Lung microvascular endothelial cell (primary cell): ENCODE results near the gene BRMS1. TPM values are rescaled to one million over a fixed set of nuclear protein-coding genes. Genes with fewer than 3 reads are reported as not detected.
A peak's percentile ranks its signal among the peaks of the same experiment; 100 is the strongest.
"Not testable (repeated sequence)": the region's sequence is repeated elsewhere in the genome, so short reads cannot be mapped to it uniquely, and the experiment has no call there.

Experiments
- DNase-seq, 2 donors: peaks; one replicate each; pipeline versions ENCODE4 v3.0.0 to v3.0.0-alpha.2; 2010; ENCODE audit warnings: low read depth in 2 of 2
- total RNA-seq: library from RNA; depleted of rRNA; stranded (reverse); fragments of >200 nt; gene quantifications from 2 replicates; pipeline ENCODE4 v1.2.1, GENCODE V29; 2014

Gene BRMS1
- total RNA-seq, 1 donor from 2014 or later, result 54.6 TPM

DNA sequence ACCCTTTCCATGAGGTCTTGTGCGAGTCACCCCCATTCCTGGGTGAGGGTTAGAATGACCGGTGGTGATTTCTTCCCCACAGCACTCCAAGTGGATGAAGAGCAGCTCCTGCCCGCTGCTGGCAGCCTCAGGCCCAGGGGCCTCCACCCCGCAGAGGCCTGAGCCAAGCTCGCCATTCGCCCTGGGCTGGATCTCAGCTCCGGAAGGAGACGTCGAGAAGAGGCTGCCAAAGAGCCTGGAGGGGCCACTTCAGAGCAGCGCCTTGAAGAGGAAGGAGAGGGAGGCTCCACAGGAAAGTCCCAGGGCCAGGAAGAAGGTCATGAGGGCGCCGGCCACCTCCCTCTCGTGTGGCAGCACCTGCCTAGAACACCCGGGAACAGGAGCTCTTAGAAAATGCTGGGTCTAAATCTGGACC, 18.3 kb upstream of the BRMS1 start:
- no peak for DNase-seq

DNA sequence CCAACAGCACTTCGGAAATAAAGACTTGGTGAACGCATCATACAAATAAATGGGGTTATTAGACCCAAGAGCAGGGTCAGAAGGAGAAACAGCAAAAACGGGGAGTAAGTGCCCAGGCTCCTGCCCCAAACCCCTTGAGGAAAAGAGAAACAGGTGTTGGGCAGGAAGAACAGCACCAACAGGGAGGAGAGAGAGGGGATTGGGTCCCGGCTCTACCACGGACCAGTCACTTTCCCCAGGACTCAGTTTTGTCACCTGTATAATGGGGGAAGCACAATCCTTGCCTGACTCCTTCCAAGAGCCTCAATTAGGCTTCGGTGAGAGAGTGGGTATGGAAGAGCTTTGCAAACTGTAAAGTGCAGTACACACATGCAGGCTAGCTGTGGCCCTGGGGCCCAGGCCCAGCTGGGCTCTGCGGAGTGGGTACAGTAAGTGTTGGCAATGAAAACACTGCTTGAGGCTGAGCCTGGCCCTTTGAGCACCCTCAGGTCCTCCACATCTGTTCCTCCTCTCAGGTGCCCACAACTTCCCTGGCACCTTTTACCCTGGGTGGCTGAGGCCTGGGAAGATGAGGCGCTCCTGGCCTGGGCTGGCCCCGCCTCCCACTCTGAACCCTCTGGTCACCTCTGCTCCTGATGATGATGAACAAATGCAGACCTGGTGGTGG, 17.7 kb upstream of the BRMS1 start:
- no peak for DNase-seq

DNA sequence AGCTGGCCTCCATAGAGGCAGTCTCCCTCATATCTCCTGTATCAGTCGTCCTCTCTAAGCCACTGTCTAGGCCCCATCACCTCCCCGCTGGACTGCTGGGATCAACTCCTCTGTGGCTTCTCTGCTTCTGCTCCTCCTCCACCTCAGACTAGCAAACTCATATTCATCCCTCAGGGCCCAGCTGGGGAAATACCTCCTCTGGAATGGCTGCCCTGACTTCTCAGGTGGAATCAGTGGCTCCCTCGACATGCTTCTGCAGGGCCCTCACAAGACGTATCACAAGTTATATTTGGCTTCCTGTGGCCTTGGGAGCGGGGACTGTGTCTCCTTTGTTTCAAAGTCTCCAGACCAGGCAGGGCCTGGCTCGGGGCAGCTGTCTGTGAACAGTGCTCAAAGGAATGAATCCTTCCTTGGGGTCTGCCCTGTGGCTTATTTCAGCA, 16.6 kb upstream of the BRMS1 start:
- no peak for DNase-seq

DNA sequence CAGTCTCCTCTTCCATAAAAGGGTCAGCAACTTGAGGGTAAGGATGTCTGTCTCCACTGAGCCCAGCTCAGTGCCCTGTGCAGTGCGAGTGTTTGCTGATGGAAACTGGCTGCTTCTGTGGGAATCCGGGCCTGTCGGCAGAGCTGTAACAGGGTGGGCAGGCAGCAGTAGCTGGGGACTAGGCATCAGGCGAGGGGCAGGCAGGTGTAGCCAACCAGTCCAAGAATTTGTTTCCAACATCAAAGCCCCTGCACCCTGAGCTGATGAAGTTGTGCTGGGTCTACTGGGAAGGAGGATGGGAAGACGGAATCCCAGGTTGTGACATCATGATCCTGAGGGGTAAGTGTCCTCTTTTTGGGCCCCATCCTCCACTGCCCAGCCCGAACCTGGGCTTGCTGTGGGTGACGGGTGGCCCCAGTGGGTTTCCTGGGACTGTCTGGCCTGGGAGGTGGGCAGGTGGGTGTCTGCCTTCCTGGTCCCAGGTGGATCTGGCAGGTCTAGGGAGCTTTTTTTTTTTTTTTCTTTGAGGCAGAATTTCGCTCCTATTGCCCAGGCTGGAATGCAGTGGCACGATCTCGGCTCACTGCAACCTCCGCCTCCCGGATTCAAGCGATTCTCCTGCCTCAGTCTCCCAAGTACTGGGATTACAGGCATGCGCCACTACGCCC, 15.6 kb upstream of the BRMS1 start:
- no peak for DNase-seq

DNA sequence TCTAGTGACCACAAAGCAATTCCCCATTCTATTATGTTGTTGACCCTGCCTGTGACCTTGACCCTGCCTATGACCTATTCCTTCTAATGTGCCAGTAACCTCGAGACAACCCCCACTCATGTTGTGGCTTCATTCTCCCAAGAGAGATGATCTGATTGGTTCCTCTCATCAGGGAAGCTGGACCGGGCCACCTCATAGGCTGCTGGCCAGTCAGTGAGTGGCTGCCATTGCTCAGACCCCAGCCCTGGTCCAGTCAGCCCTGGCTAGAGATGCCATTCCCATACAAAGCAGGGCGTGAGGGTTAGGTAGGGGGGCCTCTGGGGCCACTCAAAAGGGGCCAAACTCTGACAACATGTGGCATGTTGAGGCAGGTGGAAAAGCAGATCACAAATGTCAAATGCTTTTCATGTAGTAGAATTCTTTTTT, 14.8 kb upstream of the BRMS1 start:
- no peak for DNase-seq

DNA sequence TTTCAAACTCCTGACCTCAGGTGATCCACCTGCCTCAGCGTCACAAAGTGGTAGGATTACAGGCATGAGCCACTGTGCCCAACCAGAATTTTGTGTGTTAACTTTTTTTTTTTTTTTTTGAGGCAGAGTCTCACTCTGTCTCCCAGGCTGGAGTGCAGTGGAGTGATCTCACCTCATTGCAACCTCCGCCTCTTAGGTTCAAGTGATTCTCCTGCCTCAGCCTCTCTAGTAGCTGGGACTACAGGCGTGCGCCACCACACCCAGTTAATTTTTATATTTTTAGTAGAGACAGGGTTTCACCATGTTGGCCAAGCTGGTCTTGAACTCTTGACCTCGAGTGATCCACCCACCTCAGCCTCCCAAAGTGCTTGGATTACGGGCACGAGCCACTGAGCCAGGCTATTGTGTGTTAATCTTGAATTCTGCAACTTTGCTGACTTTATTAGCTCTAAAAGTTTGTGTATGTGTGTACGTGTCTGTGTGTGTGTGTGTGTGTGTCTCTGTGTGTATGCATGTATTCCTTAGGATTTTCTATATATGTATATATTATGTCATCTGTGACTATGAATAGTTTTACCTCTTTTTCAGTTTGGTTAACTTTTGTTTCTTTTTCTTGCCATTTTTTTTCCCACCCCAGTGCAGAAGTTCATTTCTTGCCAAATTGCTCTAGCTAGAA, 5.8 kb upstream of the BRMS1 start:
- not testable (repeated sequence) for DNase-seq

DNA sequence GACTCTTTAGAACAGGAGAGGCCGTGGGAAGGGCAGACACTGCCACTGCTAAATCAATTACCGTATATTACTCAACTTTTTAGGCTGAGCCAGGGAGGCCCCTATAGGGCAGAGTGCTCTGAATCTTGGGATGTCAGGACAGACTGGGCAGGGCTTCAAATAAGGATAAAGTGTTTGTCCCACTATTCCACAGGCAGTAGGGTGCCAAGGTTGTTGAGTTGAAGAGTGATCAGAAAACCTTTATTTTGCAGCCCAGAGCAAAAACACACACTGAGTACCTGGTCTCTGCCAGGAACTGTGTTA, 4.1 kb upstream of the BRMS1 start:
- DNase-seq, result no peak

DNA sequence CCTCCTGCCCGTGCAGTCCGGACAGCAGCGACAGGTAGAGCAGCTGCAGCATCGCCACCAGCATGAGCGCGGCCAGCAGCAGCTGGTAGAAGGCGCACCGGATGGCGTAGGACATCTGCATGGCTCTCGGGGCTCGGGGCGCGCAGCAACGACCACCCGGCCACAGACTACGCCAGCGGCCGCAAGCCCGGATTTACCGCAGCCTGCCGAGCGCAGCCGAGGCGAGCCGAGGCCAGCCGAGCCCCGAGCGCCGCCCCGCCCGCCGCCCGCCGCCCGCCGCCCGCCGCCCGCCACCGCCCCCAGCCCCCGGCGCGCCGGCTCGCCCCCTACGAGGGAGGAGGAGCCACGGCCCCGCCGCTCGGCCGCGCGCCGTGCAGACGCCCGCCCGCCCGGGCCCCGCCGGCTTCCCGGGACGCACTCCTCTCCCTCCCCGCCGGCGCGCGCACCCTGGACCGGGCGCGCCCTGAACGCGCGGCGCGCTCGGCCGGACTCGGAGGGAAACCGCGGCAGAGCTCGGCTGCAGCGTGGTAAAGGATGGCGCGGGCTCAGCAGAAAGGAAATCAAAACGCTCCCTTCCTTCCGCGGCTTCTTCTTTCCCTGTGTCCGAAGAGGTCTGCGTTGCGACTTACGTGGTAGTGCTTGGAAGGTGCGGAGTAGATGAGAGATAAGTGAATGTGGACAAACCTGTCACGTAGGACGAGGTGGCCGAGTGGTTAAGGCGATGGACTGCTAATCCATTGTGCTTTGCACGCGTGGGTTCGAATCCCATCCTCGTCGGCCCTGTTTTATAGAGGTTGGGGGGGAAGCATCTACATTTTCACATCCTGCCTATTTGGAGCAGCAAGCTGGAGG, 2.7 kb upstream of the BRMS1 start, which contains the start of gene B4GAT1:
TSS of gene B4GAT1 (minus strand) at position 205 of the 852 bp plus-strand sequence. CDS start at position 121, 84 bp downstream.
- DNase-seq, result peak; percentile 93 to 96

DNA sequence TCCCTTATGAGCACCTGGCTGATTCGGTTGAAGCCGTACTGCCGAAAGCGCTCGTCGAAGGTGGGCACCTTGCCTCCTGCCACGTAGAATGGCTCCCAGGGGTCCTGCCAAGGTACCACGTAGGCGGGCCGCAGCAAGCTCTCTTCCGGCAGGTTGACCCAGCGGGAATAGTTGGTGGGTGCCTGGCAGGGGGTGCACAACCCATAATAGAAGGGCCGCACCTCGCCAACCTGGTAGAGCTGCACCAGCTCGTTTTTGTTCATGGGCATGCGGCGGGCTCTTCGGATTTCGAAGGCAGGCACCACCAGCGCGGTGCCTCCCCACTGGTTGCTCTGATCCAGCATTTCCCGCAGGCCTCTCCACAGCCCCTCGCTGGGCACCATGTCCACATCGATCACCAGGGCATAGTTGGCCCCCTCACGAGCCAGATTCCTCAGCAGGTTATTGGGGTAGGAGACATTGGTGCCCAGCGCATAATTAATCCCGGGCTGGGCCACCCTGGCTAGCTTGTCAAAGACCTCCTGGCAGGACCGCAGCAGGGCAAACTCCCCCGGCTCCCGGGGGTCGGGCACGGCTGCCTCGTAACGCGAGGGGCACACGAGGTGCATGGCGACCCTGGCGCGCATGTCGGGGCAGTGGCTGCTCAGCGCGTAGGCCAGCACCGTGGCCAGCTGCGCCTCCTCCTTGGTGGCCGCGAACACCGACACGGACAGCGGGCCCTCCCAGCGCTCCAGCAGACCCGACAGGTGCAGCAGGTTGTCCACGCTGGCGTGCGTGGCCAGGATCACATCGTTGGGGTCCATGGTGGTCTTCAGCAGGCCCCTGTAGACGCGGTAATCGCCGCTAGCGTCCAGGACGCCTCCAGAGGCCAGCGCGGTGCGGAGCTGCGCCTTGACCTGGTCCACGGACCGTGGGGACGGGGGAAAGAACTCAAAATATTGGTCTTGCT, 1.8 kb upstream of the BRMS1 start:
- DNase-seq, result peak in 1 of 2 donors; percentile 41

DNA sequence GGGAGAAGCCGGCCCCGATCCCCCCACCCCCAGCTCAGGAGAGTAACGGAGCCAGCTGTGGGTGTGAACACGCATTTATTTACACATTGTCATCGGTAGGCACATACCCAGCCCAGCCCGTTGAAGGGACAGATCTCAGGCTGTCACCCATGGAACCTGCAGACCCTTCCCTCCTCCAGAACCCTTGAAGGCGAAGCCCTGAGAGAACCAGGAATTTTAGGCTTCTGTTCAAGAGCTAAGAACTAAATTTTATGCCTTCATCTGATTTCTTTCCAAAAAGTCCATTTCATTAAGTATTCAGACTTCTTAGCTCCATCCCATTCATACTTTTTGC, 379 bp upstream of the BRMS1 start:
- no peak for DNase-seq

DNA sequence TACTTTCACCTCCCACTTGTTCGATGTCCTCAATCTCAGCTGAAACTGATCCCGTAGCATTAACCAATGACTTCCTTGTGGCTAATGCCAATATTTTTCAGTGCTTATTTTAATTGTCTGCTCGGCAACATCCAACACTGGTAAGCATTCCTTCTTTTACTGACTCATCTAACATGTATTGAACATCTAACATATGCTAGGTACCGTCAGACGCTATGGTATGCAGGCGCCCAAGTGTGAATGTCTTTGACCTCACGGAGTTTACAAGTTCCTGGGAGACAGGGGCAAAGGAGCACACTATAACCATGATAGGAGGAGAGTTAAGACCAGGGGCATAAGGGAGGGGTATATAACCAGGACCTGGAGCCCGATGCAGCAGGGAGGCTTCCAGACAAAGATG, 1.7 kb downstream of the BRMS1 start:
- DNase-seq, result no peak

DNA sequence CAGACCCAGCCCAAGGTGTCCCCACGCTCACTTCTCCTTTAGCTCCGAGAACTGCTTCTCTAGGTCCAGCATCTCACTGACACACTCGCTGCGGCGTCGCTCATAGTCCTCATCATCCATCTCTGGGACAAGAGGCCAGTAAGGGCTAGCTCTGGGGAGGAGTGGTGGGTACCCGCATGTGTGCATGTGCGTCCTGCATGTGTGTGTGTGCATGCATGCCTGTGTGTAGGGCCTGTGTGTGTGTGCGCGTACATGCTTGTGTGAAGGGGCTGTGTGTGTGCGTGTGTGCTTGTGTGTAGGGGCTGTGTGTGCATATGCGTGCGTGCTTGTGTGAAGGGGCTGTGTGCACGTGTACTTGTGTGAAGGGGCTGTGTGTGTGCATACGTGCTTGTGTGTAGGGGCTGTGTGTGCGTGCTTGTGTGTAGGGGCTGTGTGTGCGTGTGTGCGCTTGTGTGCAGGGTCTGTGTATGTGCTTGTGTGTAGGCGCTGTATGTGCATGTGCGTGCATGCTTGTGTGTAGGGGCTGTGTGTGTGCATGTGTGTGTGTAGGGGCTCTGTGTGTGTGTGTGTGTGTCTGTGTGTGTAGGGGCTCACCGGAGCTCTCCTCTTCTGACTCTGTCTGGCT, 3.3 kb downstream of the BRMS1 start:
- DNase-seq, result no peak

DNA sequence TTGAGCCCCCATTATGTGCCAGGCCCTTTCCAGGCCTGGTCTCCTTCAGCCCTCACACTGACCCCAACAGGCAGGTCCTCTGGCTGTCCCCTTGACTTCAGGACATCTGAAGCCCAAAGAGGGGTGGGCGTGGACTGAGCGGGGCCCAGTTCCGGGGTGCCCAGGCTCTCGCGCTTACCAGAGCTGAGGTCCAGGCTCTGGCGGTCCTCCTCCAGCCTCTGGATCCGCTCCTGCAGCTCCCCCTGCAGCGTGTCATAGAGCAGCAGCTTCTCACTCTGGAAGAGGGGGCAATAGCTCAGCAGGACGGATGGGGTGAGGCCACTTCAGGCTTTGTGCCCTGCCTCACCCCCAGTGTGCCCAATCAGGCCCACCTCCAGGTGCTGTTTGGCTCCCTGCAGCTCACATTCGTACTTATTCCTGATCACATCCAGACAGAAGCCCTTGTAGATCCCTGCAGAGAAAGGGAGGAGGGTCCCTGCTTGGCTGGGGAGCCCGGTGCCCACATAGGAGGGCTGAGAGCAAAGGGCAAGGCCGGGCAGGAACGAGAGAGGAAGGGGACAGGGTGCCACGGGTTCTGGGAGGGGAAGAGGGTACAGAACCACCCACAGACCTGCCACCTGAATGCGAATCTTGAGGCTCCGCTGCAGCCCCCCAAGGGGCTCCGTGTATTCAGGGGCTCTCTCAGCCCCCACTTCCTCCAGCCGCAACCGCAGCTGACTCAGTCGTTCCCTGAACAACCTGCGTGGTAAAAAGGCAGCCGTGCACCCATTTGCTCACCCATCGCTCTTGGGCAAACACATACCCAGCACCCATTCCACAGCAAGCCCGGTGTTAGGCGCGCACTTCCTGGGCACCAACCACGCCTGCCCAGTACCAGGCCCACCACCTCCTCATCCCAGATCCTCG, 4.1 kb downstream of the BRMS1 start:
- DNase-seq, result no peak

DNA sequence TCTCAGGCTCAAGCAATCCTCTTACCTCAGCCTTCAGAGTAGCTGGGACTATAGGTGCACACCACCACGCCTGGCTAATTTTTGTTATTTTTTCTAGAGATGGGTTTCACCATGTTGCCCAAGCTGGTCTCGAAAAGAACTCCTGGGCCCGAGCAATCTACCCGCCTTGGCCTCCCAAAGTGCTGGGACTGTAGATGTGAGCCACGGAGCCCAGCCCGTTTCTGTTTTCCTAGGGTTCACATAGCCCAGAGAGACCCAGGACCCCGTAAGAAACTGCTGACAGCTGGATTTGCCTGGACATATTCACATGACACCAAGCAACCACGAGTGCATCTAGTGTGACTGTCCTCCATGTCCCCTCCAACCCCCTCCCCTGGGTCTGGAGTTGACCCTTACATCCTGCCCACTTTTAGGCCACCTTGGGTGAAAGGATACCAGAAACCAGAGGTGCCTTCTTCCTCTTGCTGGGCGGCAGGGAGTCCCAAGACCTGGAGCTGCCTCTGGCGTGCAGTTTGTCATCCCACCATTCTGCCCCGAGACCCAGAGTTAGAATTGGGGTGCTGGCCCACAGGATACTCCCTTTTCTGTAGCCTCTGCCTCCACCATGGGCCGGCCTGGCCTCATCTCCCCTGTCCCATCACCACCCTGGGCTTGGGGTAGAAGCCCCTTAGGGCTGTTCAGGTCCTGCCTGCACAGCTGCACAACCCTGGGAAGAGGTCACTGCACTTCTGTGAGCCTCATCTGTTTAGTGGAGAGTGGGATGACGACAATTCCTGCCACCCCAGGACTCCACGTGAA, 5.0 kb downstream of the BRMS1 start:
- no peak for DNase-seq

DNA sequence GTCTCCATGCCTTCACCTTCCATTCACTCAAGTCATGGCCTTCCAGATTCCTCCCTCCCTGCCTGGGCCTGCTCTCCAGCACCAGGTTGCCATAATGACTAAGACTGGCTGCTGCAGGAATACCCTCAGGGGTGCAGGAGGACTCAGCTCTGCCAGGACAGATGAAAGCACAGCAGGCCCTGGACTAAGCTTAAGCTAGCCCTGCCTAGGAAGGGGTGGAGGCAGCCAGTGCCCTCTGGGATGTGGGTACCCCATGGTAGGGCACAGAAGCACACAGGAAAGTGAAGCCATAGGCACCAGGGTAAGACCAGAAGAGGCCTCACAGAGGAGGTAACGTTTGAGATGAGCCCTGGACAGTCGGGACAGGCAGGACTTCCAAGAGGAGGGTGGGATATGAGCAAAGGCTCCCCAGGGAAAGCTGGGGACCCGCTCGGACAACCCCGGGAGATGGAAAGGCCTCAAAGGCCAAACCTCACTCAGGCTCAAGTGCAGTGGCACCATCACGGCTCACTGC, 5.7 kb downstream of the BRMS1 start:
- DNase-seq, result no peak

DNA sequence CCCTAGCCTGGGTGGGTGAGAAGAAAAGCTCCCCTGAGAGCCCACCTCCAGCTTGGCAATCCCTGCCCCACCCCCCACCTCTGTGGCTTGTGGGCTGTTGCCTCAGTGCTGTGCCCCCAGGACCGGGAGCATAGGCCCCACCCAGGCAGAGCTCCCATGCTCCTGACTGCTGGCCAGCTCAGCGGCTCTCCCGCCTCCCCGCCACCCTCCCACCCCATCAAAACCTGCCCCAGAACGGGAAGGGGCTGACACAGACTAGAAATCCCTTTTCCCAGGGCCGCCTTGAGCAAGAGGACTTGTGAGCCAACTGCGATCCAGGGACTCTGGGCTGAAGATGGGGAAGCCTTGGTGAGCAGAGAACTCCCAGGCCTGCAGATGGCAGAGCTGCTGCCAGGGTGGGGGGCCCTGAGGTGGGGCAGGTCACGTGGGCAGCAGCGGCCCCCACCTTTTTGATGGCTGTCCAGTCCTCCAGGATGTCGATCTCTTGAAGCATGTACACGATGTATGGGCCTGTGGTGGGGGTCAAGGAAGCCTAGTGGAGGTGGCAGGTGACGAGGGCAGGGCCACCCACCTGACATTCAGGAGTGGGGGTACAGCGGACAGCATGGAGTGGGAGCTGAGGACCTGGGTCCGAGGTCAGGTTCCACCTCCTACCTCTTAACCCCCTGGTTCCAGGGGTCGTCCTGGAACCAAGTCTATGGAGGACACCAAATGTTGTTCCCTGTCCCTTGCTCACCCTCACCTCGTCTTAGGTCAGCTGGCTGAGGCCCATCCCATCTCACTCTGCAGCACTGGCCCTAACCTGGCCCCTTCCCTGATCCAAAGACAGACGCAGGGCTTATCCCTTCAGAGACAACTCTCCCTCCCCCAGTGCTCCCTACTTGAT, 6.4 kb downstream of the BRMS1 start:
- DNase-seq, result no peak
